ENCODE results near the gene ALG12. TPM values are rescaled to one million over a fixed set of nuclear protein-coding genes. Genes with fewer than 3 reads are reported as not detected.
"Not testable (repeated sequence)": the region's sequence is repeated elsewhere in the genome, so short reads cannot be mapped to it uniquely, and the experiment has no call there.

The ALG12 gene
- total and polyA plus RNA-seq, 5 donors from 2014 or later, result 12.6 to 18.1 (median 15.5) TPM

GRCh38 chr22:49946612-49947295 lies 28.5 kb upstream of the ALG12 start:
- H3K27me3 Mint-ChIP-seq, result no peaks in the 10 kb centered on the region
- H3K27ac Mint-ChIP-seq, result peak overlapping the region; percentile 41 to 95 (median 93)
- Histone ChIP-seq H3K36me3 (ENCODE audit: control insufficient read depth, insufficient read depth, low read length) (no peaks in the 10 kb centered on the region), H3K4me3 (ENCODE audit: low read depth, low read length) (no peak overlapping the region), H3K27ac (ENCODE audit: insufficient read depth, low read length, poor library complexity, severe bottlenecking) (peak overlapping the region; percentile 88), H3K27me3 (ENCODE audit: control insufficient read depth, insufficient read depth, low read length) (no peaks in the 10 kb centered on the region), H3K9me3 (ENCODE audit: control insufficient read depth in 2 of 2, low read length in 2 of 2) (no peaks in the 10 kb centered on the region), H3K4me1 (ENCODE audit: control insufficient read depth, insufficient read depth, low read length, poor library complexity, severe bottlenecking) (peaks cover 12% of the 10 kb centered on the region)
- no peak for ATAC-seq (ENCODE audit: low read depth in 2 of 2)
- H3K4me1 Mint-ChIP-seq, result peaks cover 4 to 20% (median 7%) of the 10 kb centered on the region in 4 donors
- no peaks in the 10 kb centered on the region for H3K36me3 Mint-ChIP-seq
- H3K9me3 Mint-ChIP-seq, result no peaks in the 10 kb centered on the region
- no peak for DNase-seq
- H3K4me3 Mint-ChIP-seq, result peak overlapping the region in 1 of 4 donors; percentile 21

- peak in 1 of 2 donors; percentile 27 for ATAC-seq (ENCODE audit: low read depth in 2 of 2)
- peak overlapping the region; percentile 93 to 97 (median 95) for H3K27ac Mint-ChIP-seq
These were observed 27.0 kb upstream of the ALG12 start for GRCh38 chr22:49945042-49945794.

GRCh38 chr22:49944399-49944891 lies 26.2 kb upstream of the ALG12 start:
- peak overlapping the region; percentile 88 for H3K27ac ChIP-seq (ENCODE audit: insufficient read depth, low read length, poor library complexity, severe bottlenecking)
- peaks cover 0 to under 1% (median 0%) of the 10 kb centered on the region in 7 donors for H3K9me3 Mint-ChIP-seq
- no peaks in the 10 kb centered on the region for H3K36me3 Mint-ChIP-seq
- no peaks in the 10 kb centered on the region for H3K27me3 ChIP-seq (ENCODE audit: control insufficient read depth, insufficient read depth, low read length)
- H3K36me3 ChIP-seq (ENCODE audit: control insufficient read depth, insufficient read depth, low read length), result no peaks in the 10 kb centered on the region
- no peaks in the 10 kb centered on the region for H3K9me3 ChIP-seq (ENCODE audit: control insufficient read depth in 2 of 2, low read length in 2 of 2)
- H3K27ac Mint-ChIP-seq, result peak overlapping the region in 1 of 3 donors; percentile 36
- ATAC-seq (ENCODE audit: low read depth in 2 of 2), result peak in 1 of 2 donors; percentile 11
- no peak for DNase-seq
- peaks cover 4 to 22% (median 11%) of the 10 kb centered on the region in 4 donors for H3K4me1 Mint-ChIP-seq
- H3K4me3 Mint-ChIP-seq, result no peak overlapping the region
- no peak overlapping the region for H3K4me3 ChIP-seq (ENCODE audit: low read depth, low read length)
- peaks cover 12% of the 10 kb centered on the region for H3K4me1 ChIP-seq (ENCODE audit: control insufficient read depth, insufficient read depth, low read length, poor library complexity, severe bottlenecking)
- no peaks in the 10 kb centered on the region for H3K27me3 Mint-ChIP-seq

More at GRCh38 chr22:49945042-49945794, 27.0 kb upstream of the ALG12 start:
- H3K36me3 Mint-ChIP-seq; H3K27me3 Mint-ChIP-seq; H3K9me3 Mint-ChIP-seq; H3K4me3 ChIP-seq (ENCODE audit: low read depth, low read length); H3K36me3 ChIP-seq (ENCODE audit: control insufficient read depth, insufficient read depth, low read length); H3K9me3 ChIP-seq (ENCODE audit: control insufficient read depth in 2 of 2, low read length in 2 of 2); H3K27me3 ChIP-seq (ENCODE audit: control insufficient read depth, insufficient read depth, low read length): not testable (repeated sequence)
- DNase-seq, result peak; percentile 52 to 84 (median 81)
- Mint-ChIP-seq H3K4me3 (peak overlapping the region in 3 of 4 donors; percentile 44 to 75 (median 57)), H3K4me1 (peaks cover 4 to 22% (median 11%) of the 10 kb centered on the region in 4 donors)
- Histone ChIP-seq H3K27ac (ENCODE audit: insufficient read depth, low read length, poor library complexity, severe bottlenecking) (peak overlapping the region; percentile 88), H3K4me1 (ENCODE audit: control insufficient read depth, insufficient read depth, low read length, poor library complexity, severe bottlenecking) (peaks cover 12% of the 10 kb centered on the region)

- Mint-ChIP-seq H3K4me1 (peaks cover 4 to 25% (median 11%) of the 10 kb centered on the region in 4 donors), H3K27ac (no peak overlapping the region), H3K36me3 (no peaks in the 10 kb centered on the region), H3K9me3 (peaks cover 0 to 2% (median 0%) of the 10 kb centered on the region in 7 donors), H3K4me3 (peak overlapping the region in 1 of 4 donors; percentile 65), H3K27me3 (no peaks in the 10 kb centered on the region)
- no peaks in the 10 kb centered on the region for H3K9me3 ChIP-seq (ENCODE audit: control insufficient read depth in 2 of 2, low read length in 2 of 2)
- peak overlapping the region; percentile 88 for H3K27ac ChIP-seq (ENCODE audit: insufficient read depth, low read length, poor library complexity, severe bottlenecking)
- H3K4me1 ChIP-seq (ENCODE audit: control insufficient read depth, insufficient read depth, low read length, poor library complexity, severe bottlenecking), result peaks cover 12% of the 10 kb centered on the region
- no peak overlapping the region for H3K4me3 ChIP-seq (ENCODE audit: low read depth, low read length)
- DNase-seq (no peak), ATAC-seq (ENCODE audit: low read depth in 2 of 2) (peak in 1 of 2 donors; percentile 30)
- H3K27me3 ChIP-seq (ENCODE audit: control insufficient read depth, insufficient read depth, low read length), result no peaks in the 10 kb centered on the region
- no peaks in the 10 kb centered on the region for H3K36me3 ChIP-seq (ENCODE audit: control insufficient read depth, insufficient read depth, low read length)
These were observed 25.6 kb upstream of the ALG12 start for GRCh38 chr22:49943771-49944398.

- DNase-seq, result no peak
- peaks cover 12% of the 10 kb centered on the region for H3K4me1 ChIP-seq (ENCODE audit: control insufficient read depth, insufficient read depth, low read length, poor library complexity, severe bottlenecking)
- H3K4me3 ChIP-seq (ENCODE audit: low read depth, low read length), result no peak overlapping the region
- H3K27ac ChIP-seq (ENCODE audit: insufficient read depth, low read length, poor library complexity, severe bottlenecking), result peak overlapping the region; percentile 29
- H3K36me3 ChIP-seq (ENCODE audit: control insufficient read depth, insufficient read depth, low read length), result no peaks in the 10 kb centered on the region
- H3K9me3 Mint-ChIP-seq, result peaks cover 0 to 2% (median 0%) of the 10 kb centered on the region in 7 donors
- peaks cover 4 to 27% (median 11%) of the 10 kb centered on the region in 4 donors for H3K4me1 Mint-ChIP-seq
- no peaks in the 10 kb centered on the region for H3K9me3 ChIP-seq (ENCODE audit: control insufficient read depth in 2 of 2, low read length in 2 of 2)
- peak overlapping the region in 1 of 4 donors; percentile 65 for H3K4me3 Mint-ChIP-seq
- no peak for ATAC-seq (ENCODE audit: low read depth in 2 of 2)
- H3K27me3 Mint-ChIP-seq, result no peaks in the 10 kb centered on the region
- no peaks in the 10 kb centered on the region for H3K27me3 ChIP-seq (ENCODE audit: control insufficient read depth, insufficient read depth, low read length)
- H3K27ac Mint-ChIP-seq, result no peak overlapping the region
- H3K36me3 Mint-ChIP-seq, result no peaks in the 10 kb centered on the region
These were observed 25.1 kb upstream of the ALG12 start for GRCh38 chr22:49943405-49943765.

- peaks cover 12% of the 10 kb centered on the region for H3K4me1 ChIP-seq (ENCODE audit: control insufficient read depth, insufficient read depth, low read length, poor library complexity, severe bottlenecking)
- Mint-ChIP-seq H3K9me3 (peaks cover 0 to 2% (median 0%) of the 10 kb centered on the region in 7 donors), H3K4me1 (peaks cover 4 to 30% (median 11%) of the 10 kb centered on the region in 4 donors), H3K27me3 (no peaks in the 10 kb centered on the region), H3K27ac (no peak overlapping the region), H3K4me3 (no peak overlapping the region), H3K36me3 (no peaks in the 10 kb centered on the region)
- no peak for DNase-seq
- H3K36me3 ChIP-seq (ENCODE audit: control insufficient read depth, insufficient read depth, low read length), result no peaks in the 10 kb centered on the region
- no peaks in the 10 kb centered on the region for H3K27me3 ChIP-seq (ENCODE audit: control insufficient read depth, insufficient read depth, low read length)
- H3K27ac ChIP-seq (ENCODE audit: insufficient read depth, low read length, poor library complexity, severe bottlenecking), result no peak overlapping the region
- H3K9me3 ChIP-seq (ENCODE audit: control insufficient read depth in 2 of 2, low read length in 2 of 2), result no peaks in the 10 kb centered on the region
- ATAC-seq (ENCODE audit: low read depth in 2 of 2), result no peak
- no peak overlapping the region for H3K4me3 ChIP-seq (ENCODE audit: low read depth, low read length)
These were observed 24.5 kb upstream of the ALG12 start for GRCh38 chr22:49942565-49943404.
